C4-2B (cell line): ENCODE measurements around the gene SLC2A13.
"Not testable (repeated sequence)": the region's sequence is repeated elsewhere in the genome, so short reads cannot be mapped to it uniquely, and the experiment has no call there.

Experiments used
- H3K27ac ChIP-seq: fragments of 450-650 bp; 2 replicates; pipeline ENCODE4 v1.5.1; 2017
- ZFX ChIP-seq: fragments of 450-650 bp; IDR thresholded peaks from 2 replicates; pipeline ENCODE4 v1.6.1; 2017
- TF ChIP-seq, protein P1 (sequence below): fragments of 450-650 bp; conservative IDR thresholded peaks from 2 replicates; pipeline ENCODE4 v1.5.1; 2017; ENCODE audit warnings: mild to moderate bottlenecking

SLC2A13 gene

DNA sequence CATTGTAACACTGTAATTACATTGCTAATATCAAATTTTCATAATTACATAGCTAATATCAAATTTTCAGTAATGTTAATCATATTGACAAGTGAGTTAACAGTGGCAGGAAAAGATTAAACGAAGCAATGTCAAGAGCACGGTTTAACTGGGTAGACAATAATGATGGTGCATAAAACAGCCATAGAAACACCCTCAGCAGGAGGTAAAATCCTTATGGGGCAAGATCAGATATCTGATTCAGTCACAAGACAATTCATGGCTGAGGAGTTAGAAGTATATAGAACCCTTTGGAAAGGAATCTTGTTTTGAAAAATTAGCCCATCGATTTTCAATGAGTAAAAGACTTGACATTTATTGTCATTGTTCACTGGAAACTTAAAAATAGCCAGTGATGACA is 190.6 kb downstream of the SLC2A13 start:
- TF ChIP-seq, protein P1, sequence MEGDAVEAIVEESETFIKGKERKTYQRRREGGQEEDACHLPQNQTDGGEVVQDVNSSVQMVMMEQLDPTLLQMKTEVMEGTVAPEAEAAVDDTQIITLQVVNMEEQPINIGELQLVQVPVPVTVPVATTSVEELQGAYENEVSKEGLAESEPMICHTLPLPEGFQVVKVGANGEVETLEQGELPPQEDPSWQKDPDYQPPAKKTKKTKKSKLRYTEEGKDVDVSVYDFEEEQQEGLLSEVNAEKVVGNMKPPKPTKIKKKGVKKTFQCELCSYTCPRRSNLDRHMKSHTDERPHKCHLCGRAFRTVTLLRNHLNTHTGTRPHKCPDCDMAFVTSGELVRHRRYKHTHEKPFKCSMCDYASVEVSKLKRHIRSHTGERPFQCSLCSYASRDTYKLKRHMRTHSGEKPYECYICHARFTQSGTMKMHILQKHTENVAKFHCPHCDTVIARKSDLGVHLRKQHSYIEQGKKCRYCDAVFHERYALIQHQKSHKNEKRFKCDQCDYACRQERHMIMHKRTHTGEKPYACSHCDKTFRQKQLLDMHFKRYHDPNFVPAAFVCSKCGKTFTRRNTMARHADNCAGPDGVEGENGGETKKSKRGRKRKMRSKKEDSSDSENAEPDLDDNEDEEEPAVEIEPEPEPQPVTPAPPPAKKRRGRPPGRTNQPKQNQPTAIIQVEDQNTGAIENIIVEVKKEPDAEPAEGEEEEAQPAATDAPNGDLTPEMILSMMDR = no peak
- no peak for TF ChIP-seq ZFX
- H3K27ac ChIP-seq = no peak overlapping the region

DNA sequence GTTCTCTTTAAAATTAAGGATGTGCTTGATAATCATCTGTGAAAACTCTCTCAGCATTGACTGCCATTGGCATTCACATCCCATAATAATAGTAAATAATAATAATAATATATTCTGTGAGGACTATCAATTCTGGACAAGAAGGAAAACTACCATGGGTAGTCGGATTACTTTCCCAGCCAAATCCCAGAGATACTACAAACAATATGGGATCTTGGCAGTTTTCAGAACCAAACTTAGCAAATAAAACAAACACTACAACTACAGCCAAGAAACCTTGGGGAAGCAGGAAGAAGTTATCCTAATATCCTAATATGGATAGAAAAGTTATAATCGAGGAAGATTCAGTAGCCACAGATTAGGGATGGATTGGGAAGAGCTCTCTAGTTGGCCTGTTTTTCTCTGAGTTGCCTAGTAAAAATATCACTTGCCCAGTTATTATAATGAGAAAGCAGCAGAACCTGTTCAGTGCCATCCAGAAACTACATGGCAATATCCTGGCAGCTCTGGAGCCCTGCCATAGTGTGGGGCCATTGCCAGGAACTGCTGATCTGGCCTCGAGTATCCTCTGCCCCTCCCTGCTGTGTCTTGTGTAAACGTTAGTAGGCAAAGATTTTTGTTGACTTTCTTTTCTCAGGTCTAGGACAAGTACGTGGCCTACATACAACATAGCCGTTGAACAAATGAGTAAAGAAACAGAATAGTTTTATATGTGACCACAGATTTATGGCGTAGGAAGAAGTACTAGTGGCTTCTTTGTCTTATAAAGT is 193.5 kb downstream of the SLC2A13 start:
- TF ChIP-seq ZFX = no peak
- TF ChIP-seq, protein P1 = no peak
- peak overlapping the region; percentile 84 for H3K27ac ChIP-seq

DNA sequence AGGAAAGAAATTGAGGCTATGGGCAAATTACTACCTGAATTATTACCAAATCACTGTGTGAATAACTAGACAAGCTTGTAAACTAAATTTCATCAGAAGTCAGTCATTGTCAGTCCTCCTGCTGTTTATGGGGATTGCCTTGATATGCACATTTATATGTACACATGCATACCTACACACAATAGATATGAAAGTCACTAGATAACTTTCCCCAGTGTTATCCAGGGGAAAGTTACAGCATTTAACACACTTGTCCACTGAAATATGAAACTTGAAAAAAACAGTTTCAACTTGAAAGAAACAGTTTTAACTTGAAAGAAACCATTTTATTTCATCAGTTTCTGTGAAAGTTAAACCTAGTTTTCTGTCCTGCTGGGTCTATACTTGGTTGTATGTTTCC is 199.6 kb downstream of the SLC2A13 start:
- no peak overlapping the region for H3K27ac ChIP-seq

DNA sequence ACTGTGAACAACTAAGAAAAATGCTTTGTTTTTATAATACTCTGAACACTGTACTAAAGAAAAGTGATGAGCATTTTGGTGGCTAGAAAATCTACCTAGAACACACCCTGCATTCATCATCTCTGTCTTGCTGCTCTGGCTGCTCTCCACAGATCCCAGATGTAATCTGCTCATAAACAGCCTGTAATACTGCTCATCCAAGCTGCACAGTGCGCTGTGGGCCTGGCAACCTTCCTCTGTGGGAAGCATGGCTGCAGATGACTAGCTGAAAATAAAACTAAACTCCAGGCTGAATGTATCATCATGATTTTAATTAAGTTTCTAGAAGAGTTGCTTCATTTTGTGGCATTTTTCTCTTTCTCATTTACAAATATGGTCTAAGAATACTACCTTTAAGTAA is 200.7 kb downstream of the SLC2A13 start:
- no peak overlapping the region for H3K27ac ChIP-seq
- no peak for TF ChIP-seq ZFX
- TF ChIP-seq, protein P1 = no peak

More for the DNA sequence above, 199.6 kb downstream of the SLC2A13 start:
- no peak for TF ChIP-seq ZFX

DNA sequence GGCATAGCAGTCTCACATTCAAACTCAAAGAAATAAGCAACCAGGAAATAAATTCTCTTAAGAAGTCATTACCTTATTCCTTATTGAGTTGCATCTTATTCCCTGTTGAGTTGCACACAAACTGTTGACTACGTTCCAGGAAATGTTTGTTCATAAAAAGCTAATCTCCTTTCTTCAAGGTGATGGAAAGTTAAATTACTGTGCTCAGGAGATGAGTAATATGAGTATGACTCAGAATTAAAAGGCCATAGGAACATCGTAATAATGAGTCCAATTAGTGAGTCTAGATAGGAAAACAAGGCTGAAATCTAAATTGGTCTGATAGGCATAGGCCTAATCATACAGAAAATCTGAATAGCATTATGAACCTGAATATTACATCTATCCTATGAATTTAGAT is 203.1 kb downstream of the SLC2A13 start:
- TF ChIP-seq, protein P1 = no peak
- H3K27ac ChIP-seq = no peak overlapping the region

DNA sequence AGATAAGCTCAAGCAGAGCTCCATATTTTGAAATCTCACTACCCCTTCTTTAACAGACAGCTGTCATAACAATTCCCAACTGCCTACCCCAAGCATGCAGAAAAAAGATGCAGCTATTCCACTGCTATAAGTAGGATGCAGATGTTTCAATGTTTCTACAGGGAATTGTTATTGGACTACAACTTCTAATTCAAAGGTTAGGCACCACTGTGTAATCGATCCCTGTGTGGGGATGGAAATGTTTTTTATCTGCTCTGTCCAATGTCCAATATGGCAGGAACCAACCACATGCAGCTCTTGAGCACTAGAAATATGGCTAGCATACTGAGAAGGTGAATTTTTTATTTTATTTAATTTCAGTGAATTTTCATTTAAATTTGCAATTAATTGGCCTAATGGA is 208.6 kb downstream of the SLC2A13 start:
- H3K27ac ChIP-seq = no peak overlapping the region
- TF ChIP-seq ZFX = no peak

DNA sequence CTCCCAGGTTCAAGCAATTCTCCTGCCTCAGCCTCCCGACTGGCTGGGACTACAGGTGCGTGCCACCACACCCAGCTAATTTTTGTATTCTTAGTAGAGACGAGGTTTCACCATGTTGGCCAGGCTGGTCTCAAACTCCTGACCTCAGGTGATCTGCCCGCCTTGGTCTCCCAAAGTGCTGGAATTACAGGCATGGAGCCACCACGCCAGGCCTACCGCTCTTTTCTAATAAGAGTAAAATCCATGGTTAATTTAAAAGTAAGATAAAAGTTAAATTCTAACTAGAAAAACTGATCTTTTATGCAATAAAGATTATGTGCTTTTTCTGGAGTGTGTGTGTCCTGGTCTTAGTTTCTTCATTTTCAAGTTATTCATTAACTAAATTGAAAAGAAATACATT is 212.5 kb downstream of the SLC2A13 start:
- not testable (repeated sequence) for H3K27ac ChIP-seq

DNA sequence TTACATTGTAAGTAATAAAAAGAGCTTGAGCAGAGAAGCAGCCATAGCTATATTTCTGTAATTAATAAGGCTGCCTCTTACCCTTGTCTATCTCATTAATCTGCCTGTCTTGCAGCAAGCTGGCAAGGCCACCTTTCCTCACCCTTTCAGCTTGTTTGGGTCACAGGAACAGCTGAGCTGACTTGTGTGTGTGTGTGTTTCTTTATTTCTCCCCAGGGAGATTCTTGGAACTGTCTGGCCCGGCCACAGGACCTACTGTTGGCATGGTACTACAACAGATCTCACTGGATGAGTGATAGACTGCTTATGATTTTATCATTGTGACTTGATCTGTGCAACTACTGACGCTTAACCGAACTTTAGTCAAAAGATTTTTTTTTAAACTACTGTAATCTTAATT is 213.7 kb downstream of the SLC2A13 start:
- no peak for TF ChIP-seq ZFX
- TF ChIP-seq, protein P1 = no peak
- H3K27ac ChIP-seq = no peak overlapping the region

DNA sequence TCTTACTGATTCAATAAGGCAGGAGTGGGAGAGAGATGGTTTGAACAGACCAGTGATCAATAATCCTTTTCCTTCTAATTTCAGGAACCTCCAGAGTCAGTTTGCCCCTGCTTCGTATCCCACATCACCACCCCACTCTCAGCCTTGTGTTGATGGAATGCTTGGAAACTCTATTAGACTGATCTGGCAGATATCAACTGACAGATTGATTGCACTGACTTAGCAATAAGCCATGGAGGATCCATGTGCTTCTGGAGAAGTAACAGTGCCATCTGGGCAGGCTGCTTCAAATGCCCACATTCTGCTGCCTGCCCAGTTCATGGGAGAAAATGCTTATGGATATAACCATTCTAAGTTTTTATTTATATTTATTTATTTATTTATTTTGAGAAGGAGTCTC is 218.0 kb downstream of the SLC2A13 start:
- no peak for TF ChIP-seq ZFX
- TF ChIP-seq, protein P1 = no peak
- H3K27ac ChIP-seq = no peak overlapping the region
